ENCODE data around the gene ZNF581. TPM values are rescaled to one million over a fixed set of nuclear protein-coding genes. Genes with fewer than 3 reads are reported as not detected.
A peak's percentile ranks its signal among the peaks of the same experiment; 100 is the strongest.

ZNF581 gene
- total RNA-seq, 1 experiment from 2014 or later, result 39.0 TPM

DNA sequence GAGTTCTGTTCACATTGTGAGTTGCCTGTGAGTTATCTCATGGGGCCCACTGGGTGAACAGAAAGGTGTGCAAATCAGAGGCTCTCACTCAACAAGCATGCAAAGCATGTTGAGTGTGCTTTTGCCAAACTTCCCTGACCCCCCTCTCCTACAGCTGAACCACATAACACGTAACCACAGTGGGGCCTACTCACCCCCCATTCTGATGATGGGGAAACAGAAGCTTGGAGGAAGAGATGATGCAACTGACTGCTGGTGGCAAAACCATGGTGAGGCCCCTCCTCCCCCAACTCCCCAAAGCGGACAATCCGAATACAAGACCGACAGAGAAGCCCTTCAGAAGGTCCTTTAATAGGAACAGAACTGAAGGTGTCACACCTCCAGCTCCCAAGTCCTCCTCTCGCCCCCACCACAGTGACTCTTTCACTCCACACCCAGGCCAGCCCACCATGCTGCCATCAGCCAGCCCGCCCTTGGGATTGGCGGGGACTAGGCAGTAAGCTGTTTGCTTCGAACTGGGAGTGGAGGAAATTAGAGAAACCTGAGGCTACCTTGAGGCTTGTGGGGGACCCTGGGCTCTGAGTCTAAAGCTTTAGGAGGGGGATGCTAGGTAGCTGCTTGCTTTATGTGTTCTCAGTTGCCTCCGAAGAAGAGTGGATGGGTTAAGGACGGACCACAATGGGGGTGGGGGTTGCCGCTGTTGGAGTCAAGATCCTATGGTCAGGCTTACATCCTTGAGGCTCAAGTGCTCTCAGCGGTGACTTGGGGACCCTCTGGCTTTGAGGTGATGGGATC, 22.8 kb upstream of the ZNF581 start:
- in situ Hi-C loops (cut with HindIII; ENCODE audit: low pct_unique_long_range_greater_than_20kb, low sequenced_read_pairs), result no loop called here
- no peaks in the 10 kb centered on the region for H3K27me3 ChIP-seq (ENCODE audit: control insufficient read depth, insufficient read depth, low read length)
- H3K36me3 ChIP-seq (ENCODE audit: control insufficient read depth, insufficient read depth, low read length), result no peaks in the 10 kb centered on the region
- TF ChIP-seq TCF7L2 (IDR thresholded peaks at IDR 0.05; ENCODE audit: low read depth, low read length), result no peak
- TF ChIP-seq POLR2AphosphoS5 (IDR thresholded peaks at IDR 0.05; ENCODE audit: low read depth, low read length), result no peak
- TF ChIP-seq, protein P1, sequence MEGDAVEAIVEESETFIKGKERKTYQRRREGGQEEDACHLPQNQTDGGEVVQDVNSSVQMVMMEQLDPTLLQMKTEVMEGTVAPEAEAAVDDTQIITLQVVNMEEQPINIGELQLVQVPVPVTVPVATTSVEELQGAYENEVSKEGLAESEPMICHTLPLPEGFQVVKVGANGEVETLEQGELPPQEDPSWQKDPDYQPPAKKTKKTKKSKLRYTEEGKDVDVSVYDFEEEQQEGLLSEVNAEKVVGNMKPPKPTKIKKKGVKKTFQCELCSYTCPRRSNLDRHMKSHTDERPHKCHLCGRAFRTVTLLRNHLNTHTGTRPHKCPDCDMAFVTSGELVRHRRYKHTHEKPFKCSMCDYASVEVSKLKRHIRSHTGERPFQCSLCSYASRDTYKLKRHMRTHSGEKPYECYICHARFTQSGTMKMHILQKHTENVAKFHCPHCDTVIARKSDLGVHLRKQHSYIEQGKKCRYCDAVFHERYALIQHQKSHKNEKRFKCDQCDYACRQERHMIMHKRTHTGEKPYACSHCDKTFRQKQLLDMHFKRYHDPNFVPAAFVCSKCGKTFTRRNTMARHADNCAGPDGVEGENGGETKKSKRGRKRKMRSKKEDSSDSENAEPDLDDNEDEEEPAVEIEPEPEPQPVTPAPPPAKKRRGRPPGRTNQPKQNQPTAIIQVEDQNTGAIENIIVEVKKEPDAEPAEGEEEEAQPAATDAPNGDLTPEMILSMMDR (IDR thresholded peaks at IDR 0.05), result no peak
- TF ChIP-seq, protein P2, sequence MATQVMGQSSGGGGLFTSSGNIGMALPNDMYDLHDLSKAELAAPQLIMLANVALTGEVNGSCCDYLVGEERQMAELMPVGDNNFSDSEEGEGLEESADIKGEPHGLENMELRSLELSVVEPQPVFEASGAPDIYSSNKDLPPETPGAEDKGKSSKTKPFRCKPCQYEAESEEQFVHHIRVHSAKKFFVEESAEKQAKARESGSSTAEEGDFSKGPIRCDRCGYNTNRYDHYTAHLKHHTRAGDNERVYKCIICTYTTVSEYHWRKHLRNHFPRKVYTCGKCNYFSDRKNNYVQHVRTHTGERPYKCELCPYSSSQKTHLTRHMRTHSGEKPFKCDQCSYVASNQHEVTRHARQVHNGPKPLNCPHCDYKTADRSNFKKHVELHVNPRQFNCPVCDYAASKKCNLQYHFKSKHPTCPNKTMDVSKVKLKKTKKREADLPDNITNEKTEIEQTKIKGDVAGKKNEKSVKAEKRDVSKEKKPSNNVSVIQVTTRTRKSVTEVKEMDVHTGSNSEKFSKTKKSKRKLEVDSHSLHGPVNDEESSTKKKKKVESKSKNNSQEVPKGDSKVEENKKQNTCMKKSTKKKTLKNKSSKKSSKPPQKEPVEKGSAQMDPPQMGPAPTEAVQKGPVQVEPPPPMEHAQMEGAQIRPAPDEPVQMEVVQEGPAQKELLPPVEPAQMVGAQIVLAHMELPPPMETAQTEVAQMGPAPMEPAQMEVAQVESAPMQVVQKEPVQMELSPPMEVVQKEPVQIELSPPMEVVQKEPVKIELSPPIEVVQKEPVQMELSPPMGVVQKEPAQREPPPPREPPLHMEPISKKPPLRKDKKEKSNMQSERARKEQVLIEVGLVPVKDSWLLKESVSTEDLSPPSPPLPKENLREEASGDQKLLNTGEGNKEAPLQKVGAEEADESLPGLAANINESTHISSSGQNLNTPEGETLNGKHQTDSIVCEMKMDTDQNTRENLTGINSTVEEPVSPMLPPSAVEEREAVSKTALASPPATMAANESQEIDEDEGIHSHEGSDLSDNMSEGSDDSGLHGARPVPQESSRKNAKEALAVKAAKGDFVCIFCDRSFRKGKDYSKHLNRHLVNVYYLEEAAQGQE (IDR thresholded peaks at IDR 0.05; ENCODE audit: insufficient read depth in 1 of 2, low read depth in 2 of 2, low read length in 1 of 2), result no peak
- no peak for TF ChIP-seq SIN3A (IDR thresholded peaks at IDR 0.05; ENCODE audit: borderline replicate concordance, insufficient read depth, low read depth, low read length)
- no TSS peak for BruUV-seq (replicated peaks)
- ChIA-PET POLR2A (no interaction called here), CTCF (no interaction called here)
- intact Hi-C loops (cut with micrococcal nuclease; ENCODE audit: unreplicated experiment), result no loop called here
- no peak overlapping the region for H3K27ac ChIP-seq (ENCODE audit: low read length)
- H3K9me3 ChIP-seq (ENCODE audit: control insufficient read depth, insufficient read depth, low read depth, low read length), result no peaks in the 10 kb centered on the region
- H3K4me1 ChIP-seq (ENCODE audit: control insufficient read depth, insufficient read depth, low read length), result 0 out of 2 replicates have a peak, but pooled peaks cover 3% of the 10 kb centered on the region
- DNase-seq (ENCODE audit: low read depth, low spot score) (no peak), ATAC-seq (no peak)
- H3K4me3 ChIP-seq (ENCODE audit: low read depth in 2 of 2, low read length in 2 of 2), result no peak overlapping the region

DNA sequence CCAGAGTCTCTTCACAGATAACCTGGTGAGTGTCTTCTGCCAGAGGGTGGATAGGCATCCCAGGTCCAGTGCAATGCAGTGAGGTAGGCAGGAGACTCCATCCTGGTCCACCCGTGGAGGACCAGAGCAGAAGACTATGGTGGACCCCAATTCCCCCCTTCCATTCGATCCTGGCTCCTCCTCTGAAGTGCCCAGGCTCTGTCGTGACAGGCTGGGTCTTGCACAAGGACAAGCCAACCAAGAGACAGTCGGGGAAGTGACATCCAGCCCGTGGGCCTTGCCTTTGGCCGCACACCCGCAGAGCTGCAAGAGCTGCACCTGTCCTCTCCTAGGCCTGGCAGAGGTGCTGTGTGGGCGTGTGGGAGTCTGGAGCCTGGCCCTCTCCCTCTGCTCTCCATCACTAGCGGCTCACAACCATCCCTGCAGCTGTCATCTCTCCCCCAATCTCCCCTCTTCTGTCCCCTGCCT, 22.2 kb upstream of the ZNF581 start:
- Histone ChIP-seq H3K27me3 (ENCODE audit: control insufficient read depth, insufficient read depth, low read length) (no peaks in the 10 kb centered on the region), H3K36me3 (ENCODE audit: control insufficient read depth, insufficient read depth, low read length) (no peaks in the 10 kb centered on the region), H3K4me3 (ENCODE audit: low read depth in 2 of 2, low read length in 2 of 2) (no peak overlapping the region), H3K9me3 (ENCODE audit: control insufficient read depth, insufficient read depth, low read depth, low read length) (no peaks in the 10 kb centered on the region), H3K4me1 (ENCODE audit: control insufficient read depth, insufficient read depth, low read length) (0 out of 2 replicates have a peak, but pooled peaks cover 3% of the 10 kb centered on the region), H3K27ac (ENCODE audit: low read length) (no peak overlapping the region)
- POLR2A ChIA-PET, result no interaction called here
- BruUV-seq (replicated peaks), result TSS peak; percentile 65
- CTCF ChIA-PET, result no interaction called here
- intact Hi-C loops (cut with micrococcal nuclease; ENCODE audit: unreplicated experiment) (no loop called here), in situ Hi-C loops (cut with HindIII; ENCODE audit: low pct_unique_long_range_greater_than_20kb, low sequenced_read_pairs) (no loop called here)
- ATAC-seq (no peak), DNase-seq (ENCODE audit: low read depth, low spot score) (no peak)
- no peak for TF ChIP-seq POLR2AphosphoS5 (IDR thresholded peaks at IDR 0.05; ENCODE audit: low read depth, low read length)
- no peak for TF ChIP-seq TCF7L2 (IDR thresholded peaks at IDR 0.05; ENCODE audit: low read depth, low read length)
- TF ChIP-seq, protein P1 (IDR thresholded peaks at IDR 0.05), result no peak
- no peak for TF ChIP-seq SIN3A (IDR thresholded peaks at IDR 0.05; ENCODE audit: borderline replicate concordance, insufficient read depth, low read depth, low read length)
- TF ChIP-seq, protein P2 (IDR thresholded peaks at IDR 0.05; ENCODE audit: insufficient read depth in 1 of 2, low read depth in 2 of 2, low read length in 1 of 2), result no peak
